IMR-90 (cell line): ENCODE measurements around the gene SEPTIN5. TPM values are rescaled to one million over a fixed set of nuclear protein-coding genes. Genes with fewer than 3 reads are reported as not detected.

Experiments
- ATAC-seq: fragments of 200-7000 bp; cut with Tn5 transposase; 2 replicates; pipeline ENCODE4 v1.9.1; 2020; ENCODE audit warnings: low read depth, mild to moderate bottlenecking, moderate library complexity
- BruUV-seq: library from RNA; stranded (reverse); fragments of 400-500 nt; replicated peaks from 2 replicates; lab custom pipeline; 2021; lab: Mats Ljungman, UMichigan
- CTCF ChIA-PET: fragments of 300-600 bp; formaldehyde crosslinking; extraction: SDS; loops from one replicate; lab custom pipeline; 2021; ENCODE audit warnings: antibody characterized with exemption; lab: Yijun Ruan, JAX
- POLR2A ChIA-PET: fragments of 300-600 bp; sonication (Branson Sonifier 250); formaldehyde crosslinking; loops from one replicate; lab custom pipeline; 2022; ENCODE audit warnings: antibody characterized with exemption; ENCODE audit not compliant: unreplicated experiment; lab: Charles Lee
- DNase-seq: peaks from one replicate; pipeline ENCODE4 v3.0.0; 2013
- H2AFZ ChIP-seq: replicated peaks from 2 replicates; pipeline ENCODE3; 2013; ENCODE audit warnings: low read length, mild to moderate bottlenecking; ENCODE audit not compliant: poor library complexity
- H2AK5ac ChIP-seq: 2 replicates; pipeline ENCODE4 v1.6.1; 2013; ENCODE audit warnings: low read depth, low read length, inconsistent platforms
- H2AK9ac ChIP-seq: replicated peaks from 2 replicates; pipeline ENCODE3; 2013; ENCODE audit warnings: mild to moderate bottlenecking, low read depth, low read length, moderate library complexity; ENCODE audit not compliant: poor library complexity
- H2BK120ac ChIP-seq: 2 replicates; pipeline ENCODE4 v1.6.1; 2013; ENCODE audit warnings: low read depth, low read length, inconsistent platforms
- H2BK15ac ChIP-seq: 3 replicates; pipeline ENCODE4 v1.6.1; 2013; ENCODE audit warnings: low read depth, low read length, inconsistent platforms
- H2BK20ac ChIP-seq: 2 replicates; pipeline ENCODE4 v1.6.1; 2013; ENCODE audit warnings: low read depth, mild to moderate bottlenecking, inconsistent platforms, low read length, moderate library complexity
- H2BK5ac ChIP-seq: 2 replicates; pipeline ENCODE4 v1.6.1; 2013; ENCODE audit warnings: mild to moderate bottlenecking, low read depth, low read length, inconsistent platforms; ENCODE audit not compliant: poor library complexity, severe bottlenecking
- H3K14ac ChIP-seq: replicated peaks from 2 replicates; pipeline ENCODE4 v1.6.1; 2013; ENCODE audit warnings: low read depth, low read length, inconsistent platforms
- H3K18ac ChIP-seq: 2 replicates; pipeline ENCODE4 v1.6.1; 2013; ENCODE audit warnings: low read depth, low read length, control low read depth
- H3K23ac ChIP-seq: 2 replicates; pipeline ENCODE4 v1.6.1; 2013; ENCODE audit warnings: low read depth, low read length, inconsistent platforms
- H3K27ac ChIP-seq: 2 replicates; pipeline ENCODE4 v1.5.1; 2013; ENCODE audit warnings: mild to moderate bottlenecking, control low read depth, low read length; ENCODE audit not compliant: insufficient read depth
- H3K27me3 ChIP-seq: 2 replicates; pipeline ENCODE4 v1.6.1; 2013; ENCODE audit warnings: low read length; ENCODE audit not compliant: control insufficient read depth, insufficient read depth
- H3K36me3 ChIP-seq: 2 replicates; pipeline ENCODE4 v1.6.1; 2013; ENCODE audit warnings: low read length, mixed read lengths; ENCODE audit not compliant: control insufficient read depth, insufficient read depth
- H3K4ac ChIP-seq: 2 replicates; pipeline ENCODE4 v1.6.1; 2013; ENCODE audit warnings: low read depth, low read length, inconsistent platforms
- H3K4me1 ChIP-seq: 2 replicates; pipeline ENCODE4 v1.6.1; 2013; ENCODE audit warnings: low read length, mixed read lengths; ENCODE audit not compliant: control insufficient read depth, insufficient read depth
- H3K4me2 ChIP-seq: 2 replicates; pipeline ENCODE4 v1.6.1; 2013; ENCODE audit warnings: low read depth, mild to moderate bottlenecking, control low read depth, low read length, moderate library complexity
- H3K4me3 ChIP-seq: 2 replicates; pipeline ENCODE4 v1.5.1; 2013; ENCODE audit warnings: low read depth, mild to moderate bottlenecking, control low read depth, low read length, moderate library complexity; ENCODE audit not compliant: insufficient read depth
- H3K56ac ChIP-seq: 2 replicates; pipeline ENCODE4 v1.6.1; 2013; ENCODE audit warnings: low read length, inconsistent platforms; ENCODE audit not compliant: insufficient read depth; ENCODE audit errors: extremely low read depth
- H3K79me1 ChIP-seq, 2 experiments: 2 replicates each; pipeline ENCODE4 v1.6.1; 2013; ENCODE audit warnings: low read length in 2 of 2, inconsistent platforms in 1 of 2, low read depth in 1 of 2
- H3K9ac ChIP-seq: 2 replicates; pipeline ENCODE4 v1.6.1; 2013; ENCODE audit warnings: low read depth, low read length, control low read depth
- H3K9me1 ChIP-seq: 2 replicates; pipeline ENCODE4 v1.6.1; 2013; ENCODE audit warnings: low read length, inconsistent platforms; ENCODE audit not compliant: insufficient read depth
- H3K9me3 ChIP-seq: 2 replicates; pipeline ENCODE4 v1.6.1; 2013; ENCODE audit warnings: low read length; ENCODE audit not compliant: control insufficient read depth, insufficient read depth
- H4K20me1 ChIP-seq: 2 replicates; pipeline ENCODE4 v1.6.1; 2013; ENCODE audit warnings: low read length, inconsistent platforms; ENCODE audit not compliant: insufficient read depth
- H4K5ac ChIP-seq: 2 replicates; pipeline ENCODE4 v1.6.1; 2013; ENCODE audit warnings: mild to moderate bottlenecking, low read depth, low read length, control low read depth
- H4K8ac ChIP-seq, 2 experiments: 2 replicates each; pipeline ENCODE4 v1.6.1; 2013; ENCODE audit warnings: low read depth in 2 of 2, low read length in 2 of 2, control low read depth in 1 of 2, inconsistent platforms in 1 of 2
- H4K91ac ChIP-seq: 2 replicates; pipeline ENCODE4 v1.6.1; 2013; ENCODE audit warnings: low read depth, low read length, inconsistent platforms; ENCODE audit not compliant: insufficient read depth
- FOS ChIP-seq: fragments of 150-350 bp; IDR thresholded peaks from 2 replicates; pipeline ENCODE4 v1.6.1; 2016; ENCODE audit warnings: low read depth, low read length
- MXI1 ChIP-seq: IDR thresholded peaks from 2 replicates; pipeline ENCODE4 v1.6.1; 2012; ENCODE audit warnings: low read depth, mild to moderate bottlenecking, low read length, moderate library complexity, borderline replicate concordance
- RCOR1 ChIP-seq: IDR thresholded peaks from 2 replicates; pipeline ENCODE4 v1.6.1; 2012; ENCODE audit warnings: mild to moderate bottlenecking, low read length, improper control_type of control experiment; ENCODE audit not compliant: insufficient replicate concordance
- SMC3 ChIP-seq: fragments of 150-350 bp; IDR thresholded peaks from 2 replicates; pipeline ENCODE4 v1.6.1; 2016; ENCODE audit warnings: low read depth, mild to moderate bottlenecking, antibody characterized with exemption, low read length, moderate library complexity
- WGBS, 2 experiments: methylation state at CpG; one replicate each; pipeline versions ENCODE4 v1.1.5 to v1.1.7; 2013; ENCODE audit warnings: missing lambda C conversion rate in 2 of 2; ENCODE audit not compliant: insufficient read length in 1 of 2; ENCODE audit errors: extremely low coverage in 2 of 2; 5-methylcytosine and 5-hydroxymethylcytosine counted together
- dilution Hi-C: fragments of 300-500 bp; cut with HindIII; formaldehyde crosslinking; loops from one replicate; pipeline ENCODE4 v1.14.3; 2018; ENCODE audit warnings: low sequenced_read_pairs; ENCODE audit not compliant: unreplicated experiment
- in situ Hi-C: fragments of 300-500 bp; cut with MboI; formaldehyde crosslinking; loops from 3 replicates; pipeline ENCODE4 v1.14.3; 2019; ENCODE audit warnings: low sequenced_read_pairs, inconsistent platforms, mixed read lengths
- intact Hi-C: fragments of 100-400 bp; cut with micrococcal nuclease; formaldehyde crosslinking; loops from 2 replicates; pipeline ENCODE4 v1.10.0; 2022
- polyA plus RNA-seq, 3 experiments: library from polyadenylated mRNA; depleted of rRNA; stranded (reverse); fragments of >200 nt; gene quantifications; 2 replicates each; pipeline ENCODE4 v1.2.3, GENCODE V29; 2012; ENCODE audit warnings: low replicate concordance in 1 of 3
- total RNA-seq: library from RNA; depleted of rRNA; stranded (reverse); fragments of >200 nt; gene quantifications from 2 replicates; pipeline ENCODE4 v1.2.3, GENCODE V29; 2012
- TF ChIP-seq, protein P1 (sequence below): fragments of 150-350 bp; IDR thresholded peaks from 2 replicates; pipeline ENCODE4 v1.6.1; 2016; ENCODE audit warnings: low read depth, mild to moderate bottlenecking, low read length, moderate library complexity, borderline replicate concordance
- TF ChIP-seq, protein P2 (sequence below): fragments of 150-350 bp; IDR thresholded peaks from 2 replicates; pipeline ENCODE4 v1.6.1; 2017; ENCODE audit warnings: mild to moderate bottlenecking, antibody characterized with exemption, low read length, low read depth

Gene SEPTIN5
- total and polyA plus RNA-seq, 2 of the 4 experiments (the other 2 are of a cell fraction) = 16.8 to 20.7 TPM

DNA sequence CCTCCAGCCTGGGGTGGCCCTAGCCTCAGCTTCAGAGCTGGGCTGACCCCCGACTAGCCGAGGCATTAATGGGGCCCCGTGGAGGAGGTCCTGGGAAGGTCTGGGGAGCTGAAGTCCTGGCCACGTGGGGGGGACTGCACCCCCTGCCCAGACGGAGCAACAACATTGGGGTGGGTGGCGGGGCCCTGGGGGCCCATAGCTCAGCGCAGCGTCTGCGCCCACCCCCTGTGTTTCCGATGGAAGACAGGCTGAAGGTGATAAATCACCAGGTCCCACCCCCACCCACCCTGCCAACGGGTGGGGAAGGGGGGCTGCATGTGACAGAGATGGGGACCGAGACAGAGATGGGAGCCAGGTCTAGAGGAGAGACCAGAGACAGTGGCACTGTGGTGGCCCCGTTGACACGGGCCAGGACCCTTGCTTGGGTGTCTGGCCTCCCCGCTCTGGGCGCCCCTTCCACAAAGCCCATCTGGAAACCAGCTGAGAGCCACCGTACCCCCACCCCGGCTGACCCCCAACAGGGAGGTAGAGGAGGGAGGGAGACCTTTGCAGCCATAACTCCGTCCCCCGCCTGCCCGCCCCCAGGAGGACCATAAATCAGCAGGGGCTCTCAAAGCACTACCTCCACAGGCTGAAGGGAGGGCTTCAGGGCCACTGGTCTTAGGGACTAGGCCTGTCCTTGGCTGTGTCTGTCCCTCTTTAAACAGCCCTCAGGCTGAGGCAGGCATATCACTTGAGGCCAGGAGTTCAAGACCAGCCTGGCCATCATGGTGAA lies 17.2 kb downstream of the SEPTIN5 start (continued):
- TF ChIP-seq, protein P1, sequence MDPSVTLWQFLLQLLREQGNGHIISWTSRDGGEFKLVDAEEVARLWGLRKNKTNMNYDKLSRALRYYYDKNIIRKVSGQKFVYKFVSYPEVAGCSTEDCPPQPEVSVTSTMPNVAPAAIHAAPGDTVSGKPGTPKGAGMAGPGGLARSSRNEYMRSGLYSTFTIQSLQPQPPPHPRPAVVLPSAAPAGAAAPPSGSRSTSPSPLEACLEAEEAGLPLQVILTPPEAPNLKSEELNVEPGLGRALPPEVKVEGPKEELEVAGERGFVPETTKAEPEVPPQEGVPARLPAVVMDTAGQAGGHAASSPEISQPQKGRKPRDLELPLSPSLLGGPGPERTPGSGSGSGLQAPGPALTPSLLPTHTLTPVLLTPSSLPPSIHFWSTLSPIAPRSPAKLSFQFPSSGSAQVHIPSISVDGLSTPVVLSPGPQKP = no peak

DNA sequence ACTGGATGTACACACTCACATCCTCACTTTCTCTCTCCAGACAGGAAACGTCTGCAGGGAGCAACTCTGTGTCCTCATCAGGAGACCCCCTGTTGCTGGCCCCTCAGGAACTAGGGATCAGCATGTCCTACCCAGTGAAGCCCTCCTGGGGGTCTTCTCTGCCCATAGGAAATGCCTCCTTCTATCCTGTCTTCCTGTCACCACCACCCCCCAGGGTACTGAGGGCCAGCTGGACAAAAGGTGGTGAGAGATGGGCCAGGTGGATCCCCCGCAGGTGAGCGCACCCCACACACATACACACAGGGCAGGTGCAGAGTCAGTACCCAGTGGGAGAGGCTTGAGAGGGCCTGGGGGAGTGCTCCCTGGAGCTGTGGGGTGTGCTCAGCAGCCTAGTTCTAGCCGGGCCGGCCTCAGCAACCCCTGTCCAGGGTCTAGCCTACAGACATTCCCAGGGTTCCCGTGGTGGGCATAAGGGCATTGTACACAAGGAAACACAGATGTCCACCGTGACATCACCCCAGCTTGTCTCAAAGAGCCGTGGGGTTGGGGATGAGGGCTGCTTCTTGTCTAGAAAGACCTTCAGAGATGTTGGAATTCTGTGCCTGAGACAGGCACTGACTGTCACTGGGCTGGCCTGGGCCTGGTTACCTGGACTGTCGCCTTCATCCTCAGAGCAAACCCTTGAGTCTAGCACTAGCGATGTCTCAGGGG lies 18.3 kb downstream of the SEPTIN5 start:
- Histone ChIP-seq H2AFZ (no peak overlapping the region), H3K18ac (no peak overlapping the region), H3K27ac (no peak overlapping the region), H3K14ac (no peak overlapping the region), H2BK5ac (no peak overlapping the region), H3K36me3 (no peaks in the 10 kb centered on the region), H3K4me1 (peaks cover under 1% of the 10 kb centered on the region), H2BK15ac (no peak overlapping the region), H4K20me1 (no peaks in the 10 kb centered on the region), H4K5ac (no peak overlapping the region), H3K79me1 (no peaks in the 10 kb centered on the region), H3K23ac (no peak overlapping the region), H2AK9ac (no peak overlapping the region), H3K4me2 (no peak overlapping the region), H3K56ac (no peak overlapping the region), H2AK5ac (no peak overlapping the region), H3K9me1 (no peaks in the 10 kb centered on the region), H3K4me3 (no peak overlapping the region), H2BK120ac (no peak overlapping the region), H3K9ac (no peak overlapping the region), H3K9me3 (no peaks in the 10 kb centered on the region), H3K27me3 (peaks cover 14% of the 10 kb centered on the region; the same call in 1 of the 2 replicates), H4K91ac (no peak overlapping the region), H2BK20ac (no peak overlapping the region), H3K4ac (no peak overlapping the region), H4K8ac (no peak overlapping the region)
- TF ChIP-seq SMC3 = no peak
- TF ChIP-seq, protein P2, sequence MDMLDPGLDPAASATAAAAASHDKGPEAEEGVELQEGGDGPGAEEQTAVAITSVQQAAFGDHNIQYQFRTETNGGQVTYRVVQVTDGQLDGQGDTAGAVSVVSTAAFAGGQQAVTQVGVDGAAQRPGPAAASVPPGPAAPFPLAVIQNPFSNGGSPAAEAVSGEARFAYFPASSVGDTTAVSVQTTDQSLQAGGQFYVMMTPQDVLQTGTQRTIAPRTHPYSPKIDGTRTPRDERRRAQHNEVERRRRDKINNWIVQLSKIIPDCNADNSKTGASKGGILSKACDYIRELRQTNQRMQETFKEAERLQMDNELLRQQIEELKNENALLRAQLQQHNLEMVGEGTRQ = no peak
- no peak for TF ChIP-seq MXI1
- no peak for TF ChIP-seq FOS
- no peak for TF ChIP-seq RCOR1
- ChIA-PET POLR2A (no interaction called here), CTCF (interaction anchor here (1.3 kb wide), 1 partner anchor 178 kb away, joined by 4 read pairs; no protein-coding TSS in a partner anchor)
- no peak for DNase-seq
- intact Hi-C loops = loop anchor here (5.0 kb wide), 2 partner anchors 120 to 280 kb away; partner anchors contain the start of genes GNB1L and RTL10
- in situ Hi-C loops = loop anchor here (5.0 kb wide), 1 partner anchor 180 kb away; no protein-coding TSS in a partner anchor
- dilution Hi-C loops = no loop called here
- WGBS, 2 experiments = 67% methylated on average over 1 of the region's 10 CpGs; no CpG with 5 or more reads in 1 of the 2 experiments
- no peak for ATAC-seq
- BruUV-seq = no TSS peak
